GM10847 (cell line): Measurements from ENCODE around the gene PRUNE1.

Source experiments
- POLR2A ChIP-seq: IDR thresholded peaks from 2 replicates; pipeline ENCODE4 v1.6.1; 2011; ENCODE audit not compliant: insufficient read length; ENCODE audit errors: extremely low read depth

The PRUNE1 gene

GRCh38 chr1:151069103-151069486 is 60.8 kb downstream of the PRUNE1 start:
- no peak for TF ChIP-seq POLR2A

GRCh38 chr1:151070474-151071276 is 62.4 kb downstream of the PRUNE1 start, which contains the start of gene GABPB2:
GABPB2 (plus strand) TSS chr1:151070761; CDS start chr1:151088190, 17,429 bp downstream.
- peak; percentile 80 for TF ChIP-seq POLR2A

- no peak for TF ChIP-seq POLR2A
These were observed 64.0 kb downstream of the PRUNE1 start for GRCh38 chr1:151072224-151072623.
